Activated CD4-positive, alpha-beta T cell treated with anti-CD3 and anti-CD28 coated beads for 36 hours (primary cell): ENCODE results near the gene MACROD2. TPM values are rescaled to one million over a fixed set of nuclear protein-coding genes. Genes with fewer than 3 reads are reported as not detected.
"Not testable (repeated sequence)": the region's sequence is repeated elsewhere in the genome, so short reads cannot be mapped to it uniquely, and the experiment has no call there.

Source experiments
- ATAC-seq: fragments of 200-7000 bp; cut with Tn5 transposase; one replicate; pipeline ENCODE4 v1.10.0; 2021; ENCODE audit warnings: mild to moderate bottlenecking, moderate library complexity
- CTCF ChIA-PET: fragments of 350-600 bp; sonication (Branson Sonifier 250); formaldehyde crosslinking; loops from one replicate; lab custom pipeline; 2021; ENCODE audit warnings: antibody characterized with exemption; lab: Charles Lee
- POLR2A ChIA-PET: fragments of 350-600 bp; sonication (Branson Sonifier 250); formaldehyde crosslinking; loops from one replicate; lab custom pipeline; 2021; ENCODE audit warnings: antibody characterized with exemption, inconsistent platforms; lab: Charles Lee
- DNase-seq: peaks from one replicate; pipeline ENCODE4 v3.0.0-alpha.2; 2020
- H3K27ac Mint-ChIP-seq: one replicate; pipeline ENCODE4 v1.8.0; 2021; ENCODE audit warnings: mixed read lengths
- H3K27me3 Mint-ChIP-seq: one replicate; pipeline ENCODE4 v1.8.0; 2021; ENCODE audit warnings: mixed read lengths
- H3K36me3 Mint-ChIP-seq: one replicate; pipeline ENCODE4 v1.8.0; 2021; ENCODE audit warnings: low read depth, mixed read lengths
- H3K4me1 Mint-ChIP-seq: one replicate; pipeline ENCODE4 v1.8.0; 2021; ENCODE audit warnings: mixed read lengths
- H3K4me3 Mint-ChIP-seq: one replicate; pipeline ENCODE4 v1.8.0; 2021; ENCODE audit warnings: mild to moderate bottlenecking, moderate library complexity, mixed read lengths
- H3K9me3 Mint-ChIP-seq: one replicate; pipeline ENCODE4 v1.8.0; 2021; ENCODE audit warnings: low read depth, mixed read lengths
- intact Hi-C, 2 experiments: fragments of 100-400 bp; cut with DNase I in 1 of 2; cut with micrococcal nuclease in 1 of 2; formaldehyde crosslinking; loops; one replicate each; pipeline versions ENCODE4 v1.14.2 to v1.15.1; 2022 to 2024; cut with DNase I, micrococcal nuclease
- total RNA-seq, 2 experiments: library from RNA; stranded (reverse); gene quantifications; one replicate each; pipeline ENCODE4 v1.2.3, GENCODE V29; 2021

MACROD2 gene
- total RNA-seq, 2 experiments from 2014 or later: not detected

DNA sequence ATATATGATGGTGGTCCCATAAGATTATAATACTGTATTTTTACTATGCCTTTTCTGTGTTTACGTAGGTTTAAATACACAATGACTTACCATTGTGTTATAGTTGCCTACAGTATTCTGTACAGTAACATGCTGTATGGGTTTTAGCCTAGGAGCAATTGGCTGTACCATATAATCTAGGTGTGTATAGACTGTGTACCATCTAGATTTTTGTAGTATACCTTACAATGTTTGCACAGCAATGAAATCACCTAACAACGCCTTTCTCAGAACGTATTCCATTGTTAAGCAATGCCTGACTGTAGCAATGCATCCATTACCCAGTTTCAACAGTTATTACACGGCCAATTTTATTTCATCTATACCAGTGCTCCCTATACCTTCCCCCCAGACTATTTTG is 10.7 kb downstream of the MACROD2 start:
- H3K4me1 Mint-ChIP-seq: no peaks in the 10 kb centered on the region

DNA sequence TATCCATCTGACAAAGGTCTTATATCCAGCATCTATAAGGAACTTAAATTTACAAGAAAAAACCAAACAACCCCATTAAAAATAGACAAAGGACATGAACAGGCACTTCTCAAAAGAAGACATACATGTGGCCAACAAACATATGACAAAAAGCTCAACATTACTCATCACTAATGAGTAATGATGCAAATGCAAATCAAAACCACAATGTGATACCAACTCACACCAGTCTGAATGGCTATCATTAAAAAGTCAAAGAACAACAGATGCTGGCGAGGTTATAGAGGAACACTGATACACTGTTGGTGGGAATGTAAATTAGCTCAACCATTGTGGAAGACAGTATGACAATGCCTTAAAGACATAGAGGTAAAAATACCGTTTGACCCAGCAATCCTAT is 13.9 kb downstream of the MACROD2 start:
- ChIA-PET POLR2A (interaction anchor here (0.6 kb wide), 1 partner anchor 225 kb away, joined by 4 read pairs; no protein-coding TSS in a partner anchor), CTCF (no interaction called here)
- intact Hi-C loops: no loop called here
- H3K9me3 Mint-ChIP-seq: peaks cover 1% of the 10 kb centered on the region
- H3K4me3 Mint-ChIP-seq: no peak overlapping the region
- DNase-seq (no peak), ATAC-seq (no peak)
- no peak overlapping the region for H3K27ac Mint-ChIP-seq
- H3K27me3 Mint-ChIP-seq: peaks cover 2% of the 10 kb centered on the region
- H3K36me3 Mint-ChIP-seq: no peaks in the 10 kb centered on the region
- H3K4me1 Mint-ChIP-seq: no peaks in the 10 kb centered on the region

More for the DNA sequence above, 10.7 kb downstream of the MACROD2 start:
- no peaks in the 10 kb centered on the region for H3K36me3 Mint-ChIP-seq
- no peak overlapping the region for H3K4me3 Mint-ChIP-seq
- ATAC-seq: no peak
- ChIA-PET CTCF (interaction anchor here (0.6 kb wide), 1 partner anchor 44 kb away, joined by 3 read pairs; no protein-coding TSS in a partner anchor), POLR2A (no interaction called here)
- intact Hi-C loops: no loop called here
- peaks cover 1% of the 10 kb centered on the region for H3K9me3 Mint-ChIP-seq
- peaks cover 2% of the 10 kb centered on the region for H3K27me3 Mint-ChIP-seq
- no peak overlapping the region for H3K27ac Mint-ChIP-seq
- DNase-seq: no peak

DNA sequence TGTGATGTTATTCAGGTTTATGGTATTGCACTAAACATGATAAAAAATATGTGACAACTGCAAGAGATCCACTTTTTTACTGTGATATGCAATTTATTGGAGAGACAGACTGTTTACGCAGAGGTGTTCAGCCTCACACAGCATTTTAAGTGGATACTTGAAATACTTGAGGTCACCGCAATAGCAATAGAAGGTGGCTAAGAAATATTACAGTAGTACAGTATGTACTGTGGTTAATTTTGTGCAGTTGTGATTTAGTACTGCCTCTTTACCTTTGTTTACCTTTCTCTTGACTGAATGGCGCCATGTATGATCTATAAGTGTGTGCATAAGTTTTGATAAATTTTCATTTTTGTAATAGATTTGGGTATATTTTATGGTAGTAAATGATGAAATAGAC is 17.4 kb downstream of the MACROD2 start:
- Mint-ChIP-seq H3K36me3 (no peaks in the 10 kb centered on the region), H3K4me1 (no peaks in the 10 kb centered on the region), H3K27ac (no peak overlapping the region), H3K9me3 (peaks cover 4% of the 10 kb centered on the region), H3K4me3 (no peak overlapping the region), H3K27me3 (no peaks in the 10 kb centered on the region)
- ATAC-seq (no peak), DNase-seq (no peak)
- ChIA-PET CTCF (no interaction called here), POLR2A (interaction anchor here (0.6 kb wide), 1 partner anchor 46 kb away, joined by 4 read pairs; no protein-coding TSS in a partner anchor)
- intact Hi-C loops: no loop called here

- Mint-ChIP-seq H3K9me3 (peaks cover 1% of the 10 kb centered on the region), H3K27ac (no peak overlapping the region), H3K27me3 (no peaks in the 10 kb centered on the region), H3K36me3 (no peaks in the 10 kb centered on the region), H3K4me3 (no peak overlapping the region), H3K4me1 (no peaks in the 10 kb centered on the region)
- CTCF ChIA-PET: interaction anchor here (1.0 kb wide), 1 partner anchor 11 kb away, joined by 4 read pairs; no protein-coding TSS in a partner anchor
- intact Hi-C loops: no loop called here
- no peak for DNase-seq
- POLR2A ChIA-PET: no interaction called here
- no peak for ATAC-seq
Observed at GRCh38 chr20:14030991-14031390, 35.7 kb downstream of the MACROD2 start.

DNA sequence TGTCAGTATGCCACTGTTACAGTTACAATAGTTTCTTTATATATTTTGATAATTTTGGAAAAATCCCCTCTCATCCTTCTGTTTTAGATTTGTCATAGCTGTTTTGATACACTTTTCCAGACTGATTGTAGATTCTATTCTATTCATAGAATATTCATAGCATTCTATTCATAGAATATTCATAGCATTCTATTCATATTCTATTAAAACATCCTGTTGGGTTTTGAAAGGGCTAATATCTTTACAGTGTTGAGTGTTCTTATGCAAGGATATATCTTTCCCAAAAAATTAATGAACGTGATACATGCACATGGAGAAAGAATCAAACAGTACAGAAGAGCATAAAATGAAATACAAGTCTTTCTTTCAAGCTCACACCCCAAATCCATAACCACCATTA is 38.0 kb downstream of the MACROD2 start:
- CTCF ChIA-PET: no interaction called here
- POLR2A ChIA-PET: no interaction called here
- H3K27me3 Mint-ChIP-seq: no peaks in the 10 kb centered on the region
- no peak overlapping the region for H3K27ac Mint-ChIP-seq
- H3K36me3 Mint-ChIP-seq: no peaks in the 10 kb centered on the region
- no peak overlapping the region for H3K4me3 Mint-ChIP-seq
- ATAC-seq (no peak), DNase-seq (no peak)
- no peaks in the 10 kb centered on the region for H3K9me3 Mint-ChIP-seq
- intact Hi-C loops: no loop called here
- no peaks in the 10 kb centered on the region for H3K4me1 Mint-ChIP-seq

DNA sequence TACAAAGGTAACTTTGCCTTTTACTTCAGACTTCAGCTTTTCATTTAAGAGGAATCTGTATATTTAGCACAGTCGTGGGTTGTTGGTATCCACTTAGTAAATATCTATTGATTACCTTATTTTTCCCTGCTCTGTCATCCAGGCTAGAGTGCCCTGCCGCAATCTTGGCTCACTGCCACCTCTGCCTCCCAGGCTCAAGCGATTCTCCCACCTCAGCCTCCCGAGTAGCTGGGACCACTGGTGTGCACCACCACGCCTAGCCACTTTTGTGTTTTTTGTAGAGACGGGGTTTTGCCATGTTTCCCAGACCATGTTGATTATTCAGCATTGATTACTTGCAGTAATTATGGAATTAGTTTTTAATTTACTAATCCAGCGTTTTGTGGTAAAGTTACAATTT is 41.3 kb downstream of the MACROD2 start:
- DNase-seq: no peak
- no peak overlapping the region for H3K27ac Mint-ChIP-seq
- POLR2A ChIA-PET: no interaction called here
- intact Hi-C loops: no loop called here
- H3K4me3 Mint-ChIP-seq: no peak overlapping the region
- CTCF ChIA-PET: no interaction called here
- no peaks in the 10 kb centered on the region for H3K9me3 Mint-ChIP-seq
- no peaks in the 10 kb centered on the region for H3K27me3 Mint-ChIP-seq
- no peaks in the 10 kb centered on the region for H3K4me1 Mint-ChIP-seq
- no peaks in the 10 kb centered on the region for H3K36me3 Mint-ChIP-seq
- ATAC-seq: no peak

GRCh38 chr20:14044712-14045276 is 49.5 kb downstream of the MACROD2 start:
- POLR2A ChIA-PET, intact Hi-C loops, H3K4me1 Mint-ChIP-seq, H3K27ac Mint-ChIP-seq, H3K36me3 Mint-ChIP-seq, H3K27me3 Mint-ChIP-seq, DNase-seq, H3K4me3 Mint-ChIP-seq, ATAC-seq, H3K9me3 Mint-ChIP-seq, CTCF ChIA-PET: not testable (repeated sequence)

DNA sequence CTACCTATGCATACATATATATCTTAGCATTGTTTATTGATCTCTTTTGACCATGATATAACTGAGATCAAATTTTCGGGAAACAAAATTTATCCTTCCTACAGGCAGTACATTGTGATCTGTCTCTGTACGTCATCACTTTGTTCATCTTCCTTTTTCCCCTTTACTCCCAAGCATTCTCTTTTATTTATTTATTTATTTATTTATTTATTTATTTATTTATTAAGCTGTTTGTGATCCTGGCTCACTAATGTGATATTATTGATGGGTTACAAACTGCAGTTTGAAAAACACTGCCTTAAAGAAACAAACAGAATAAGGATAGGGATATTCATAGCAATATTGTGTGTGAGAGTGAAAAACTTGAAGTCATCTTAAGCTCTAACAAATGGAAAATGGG is 51.2 kb downstream of the MACROD2 start:
- CTCF ChIA-PET: no interaction called here
- H3K27ac Mint-ChIP-seq: no peak overlapping the region
- H3K9me3 Mint-ChIP-seq: no peaks in the 10 kb centered on the region
- POLR2A ChIA-PET: no interaction called here
- ATAC-seq: no peak
- peaks cover 2% of the 10 kb centered on the region for H3K27me3 Mint-ChIP-seq
- intact Hi-C loops: no loop called here
- no peaks in the 10 kb centered on the region for H3K4me1 Mint-ChIP-seq
- DNase-seq: no peak
- no peak overlapping the region for H3K4me3 Mint-ChIP-seq
- H3K36me3 Mint-ChIP-seq: no peaks in the 10 kb centered on the region

- Mint-ChIP-seq H3K9me3 (no peaks in the 10 kb centered on the region), H3K27ac (no peak overlapping the region), H3K4me1 (no peaks in the 10 kb centered on the region), H3K4me3 (no peak overlapping the region), H3K36me3 (no peaks in the 10 kb centered on the region), H3K27me3 (peaks cover 2% of the 10 kb centered on the region)
- DNase-seq (no peak), ATAC-seq (no peak)
- ChIA-PET POLR2A (no interaction called here), CTCF (interaction anchor here (0.6 to 1.5 kb wide), 3 partner anchors 10 to 230 kb away, joined by 3 read pairs; no protein-coding TSS in a partner anchor)
- intact Hi-C loops: no loop called here
Observed at GRCh38 chr20:14049111-14049510, 53.8 kb downstream of the MACROD2 start.

- intact Hi-C loops: loop anchor here in 1 of 2 experiments (10.0 kb wide), 1 partner anchor 1077 kb away; no protein-coding TSS in a partner anchor
- no peaks in the 10 kb centered on the region for H3K4me1 Mint-ChIP-seq
- no peak overlapping the region for H3K27ac Mint-ChIP-seq
- ChIA-PET POLR2A (no interaction called here), CTCF (no interaction called here)
- ATAC-seq (no peak), DNase-seq (no peak)
- no peak overlapping the region for H3K4me3 Mint-ChIP-seq
- H3K9me3 Mint-ChIP-seq: no peaks in the 10 kb centered on the region
- H3K36me3 Mint-ChIP-seq: no peaks in the 10 kb centered on the region
- peaks cover 4% of the 10 kb centered on the region for H3K27me3 Mint-ChIP-seq
Observed at GRCh38 chr20:14051454-14051853, 56.1 kb downstream of the MACROD2 start.

DNA sequence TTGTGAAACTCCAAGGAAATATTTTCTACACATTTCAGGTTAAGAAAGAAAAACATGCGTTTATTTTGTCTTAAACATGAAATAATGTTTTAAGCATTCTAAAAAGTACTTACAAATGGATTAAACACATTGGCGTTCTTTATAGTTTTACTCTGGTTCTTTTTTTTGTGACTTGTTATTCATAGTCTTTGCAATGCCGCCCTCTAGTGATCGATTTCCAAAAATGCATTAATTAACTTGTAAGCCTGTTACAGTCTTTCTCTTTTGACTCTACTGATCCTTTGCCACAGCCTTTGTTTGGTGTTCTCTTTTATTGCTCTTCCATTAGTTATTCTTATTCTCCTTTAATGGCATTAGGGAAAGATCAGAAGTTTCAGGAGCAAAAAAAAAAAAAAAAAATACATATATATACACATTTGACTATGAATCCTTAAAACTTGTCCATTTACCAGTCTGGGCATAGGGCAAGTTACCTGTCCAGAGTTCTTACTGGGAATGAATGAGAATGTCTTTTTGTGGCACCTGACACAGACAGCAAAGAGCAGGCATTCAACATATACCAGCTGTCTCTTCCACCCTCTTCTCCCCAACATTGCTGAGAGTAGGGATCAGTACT is 59.9 kb downstream of the MACROD2 start:
- no peaks in the 10 kb centered on the region for H3K4me1 Mint-ChIP-seq
- peaks cover 2% of the 10 kb centered on the region for H3K27me3 Mint-ChIP-seq
- ChIA-PET POLR2A (no interaction called here), CTCF (interaction anchor here (1.2 to 3.1 kb wide), 3 partner anchors 231 to 509 kb away, joined by 4 to 19 read pairs (median 7); no protein-coding TSS in a partner anchor)
- ATAC-seq: no peak
- H3K36me3 Mint-ChIP-seq: no peaks in the 10 kb centered on the region
- no peak overlapping the region for H3K4me3 Mint-ChIP-seq
- H3K9me3 Mint-ChIP-seq: no peaks in the 10 kb centered on the region
- H3K27ac Mint-ChIP-seq: no peak overlapping the region
- peak; percentile 9 for DNase-seq
- intact Hi-C loops: loop anchor here (1.0 to 10.0 kb wide), 3 partner anchors 235 to 1080 kb away; no protein-coding TSS in a partner anchor

GRCh38 chr20:14062171-14062570 is 66.9 kb downstream of the MACROD2 start:
- no peaks in the 10 kb centered on the region for H3K36me3 Mint-ChIP-seq
- POLR2A ChIA-PET: no interaction called here
- no peak for ATAC-seq

More at GRCh38 chr20:14062171-14062570, 66.9 kb downstream of the MACROD2 start:
- Mint-ChIP-seq H3K27ac (no peak overlapping the region), H3K4me1 (no peaks in the 10 kb centered on the region), H3K4me3 (no peak overlapping the region), H3K9me3 (no peaks in the 10 kb centered on the region), H3K27me3 (peaks cover 4% of the 10 kb centered on the region)
- intact Hi-C loops: no loop called here
- DNase-seq: no peak
- CTCF ChIA-PET: interaction anchor here (0.7 kb wide), 1 partner anchor 121 kb away, joined by 3 read pairs; no protein-coding TSS in a partner anchor
